ENCODE measurements around the gene IRF2BP1.

IRF2BP1 gene

DNA sequence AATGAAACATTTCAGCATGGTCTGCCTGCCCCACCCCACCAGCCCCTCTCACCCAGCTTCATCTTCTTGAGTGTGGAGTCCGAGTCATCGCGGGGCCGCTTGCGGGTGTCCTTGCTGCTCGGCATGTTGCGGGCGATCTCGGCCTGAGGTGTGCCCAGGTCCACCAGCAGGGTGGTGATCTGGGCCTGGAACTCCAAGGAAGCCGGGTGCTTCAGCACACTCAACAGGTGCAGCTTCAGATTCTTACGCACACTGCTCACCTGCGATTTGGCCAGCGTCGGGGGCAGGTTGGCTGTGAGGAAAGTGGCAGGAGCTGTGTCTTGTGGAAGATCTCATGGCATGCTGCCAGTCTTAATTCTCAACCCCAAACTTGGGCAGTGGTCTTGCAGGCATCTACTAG lies 43.7 kb downstream of the IRF2BP1 start:
- no peak overlapping the region for H3K27ac ChIP-seq
- H3K36me3 ChIP-seq, result peaks cover 88 to 98% (median 97%) of the 10 kb centered on the region in 3 donors
- H3K27me3 ChIP-seq, result no peaks in the 10 kb centered on the region
- H3K4me3 ChIP-seq, result no peak overlapping the region
- TF ChIP-seq, protein P1, sequence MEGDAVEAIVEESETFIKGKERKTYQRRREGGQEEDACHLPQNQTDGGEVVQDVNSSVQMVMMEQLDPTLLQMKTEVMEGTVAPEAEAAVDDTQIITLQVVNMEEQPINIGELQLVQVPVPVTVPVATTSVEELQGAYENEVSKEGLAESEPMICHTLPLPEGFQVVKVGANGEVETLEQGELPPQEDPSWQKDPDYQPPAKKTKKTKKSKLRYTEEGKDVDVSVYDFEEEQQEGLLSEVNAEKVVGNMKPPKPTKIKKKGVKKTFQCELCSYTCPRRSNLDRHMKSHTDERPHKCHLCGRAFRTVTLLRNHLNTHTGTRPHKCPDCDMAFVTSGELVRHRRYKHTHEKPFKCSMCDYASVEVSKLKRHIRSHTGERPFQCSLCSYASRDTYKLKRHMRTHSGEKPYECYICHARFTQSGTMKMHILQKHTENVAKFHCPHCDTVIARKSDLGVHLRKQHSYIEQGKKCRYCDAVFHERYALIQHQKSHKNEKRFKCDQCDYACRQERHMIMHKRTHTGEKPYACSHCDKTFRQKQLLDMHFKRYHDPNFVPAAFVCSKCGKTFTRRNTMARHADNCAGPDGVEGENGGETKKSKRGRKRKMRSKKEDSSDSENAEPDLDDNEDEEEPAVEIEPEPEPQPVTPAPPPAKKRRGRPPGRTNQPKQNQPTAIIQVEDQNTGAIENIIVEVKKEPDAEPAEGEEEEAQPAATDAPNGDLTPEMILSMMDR (IDR thresholded peaks at IDR 0.05), result no peak
- H3K4me1 ChIP-seq, result no peaks in the 10 kb centered on the region
- DNase-seq, result no peak
- intact Hi-C loops (cut with DNase I; ENCODE audit: low total_unique reads), result no loop called here
- no peaks in the 10 kb centered on the region for H3K9me3 ChIP-seq

- intact Hi-C loops (cut with DNase I; ENCODE audit: low total_unique reads), result no loop called here
- Histone ChIP-seq H3K4me3 (no peak overlapping the region), H3K4me1 (no peaks in the 10 kb centered on the region), H3K27me3 (no peaks in the 10 kb centered on the region), H3K27ac (no peak overlapping the region), H3K36me3 (peaks cover 89 to 100% (median 96%) of the 10 kb centered on the region in 3 donors), H3K9me3 (no peaks in the 10 kb centered on the region)
- no peak for DNase-seq
- TF ChIP-seq, protein P1 (IDR thresholded peaks at IDR 0.05), result no peak
Observed at GRCh38 chr19:45834970-45835369, 51.0 kb downstream of the IRF2BP1 start.
